Measurements from ENCODE around the gene TFDP1. TPM values are rescaled to one million over a fixed set of nuclear protein-coding genes. Genes with fewer than 3 reads are reported as not detected.

TFDP1 gene
- total RNA-seq, 1 donor from 2014 or later: 108 TPM

GRCh38 chr13:113625965-113626721, 41.6 kb downstream of the TFDP1 start:
- peaks cover 42% of the 10 kb centered on the region for H3K36me3 Mint-ChIP-seq (ENCODE audit: low read depth)
- H3K27me3 Mint-ChIP-seq (ENCODE audit: low read depth): peaks cover 4% of the 10 kb centered on the region
- H3K4me3 Mint-ChIP-seq: peak overlapping the region; percentile 87
- H3K27ac Mint-ChIP-seq (ENCODE audit: unreplicated experiment): no peak overlapping the region
- peaks cover 3% of the 10 kb centered on the region for H3K9me3 Mint-ChIP-seq
- H3K4me1 Mint-ChIP-seq: peaks cover 13% of the 10 kb centered on the region
- no peak for DNase-seq (ENCODE audit: low read depth, low spot score)
- TF ChIP-seq CTCF (conservative IDR thresholded peaks at IDR 0.05): no peak

GRCh38 chr13:113627136-113627535, 42.6 kb downstream of the TFDP1 start:
- DNase-seq (ENCODE audit: low read depth, low spot score): no peak
- TF ChIP-seq CTCF (conservative IDR thresholded peaks at IDR 0.05): no peak
- Mint-ChIP-seq H3K9me3 (peaks cover 3% of the 10 kb centered on the region), H3K36me3 (ENCODE audit: low read depth) (peaks cover 41% of the 10 kb centered on the region), H3K4me3 (peak overlapping the region; percentile 87), H3K27me3 (ENCODE audit: low read depth) (peaks cover 4% of the 10 kb centered on the region), H3K4me1 (peaks cover 13% of the 10 kb centered on the region), H3K27ac (ENCODE audit: unreplicated experiment) (no peak overlapping the region)

- H3K9me3 Mint-ChIP-seq: peaks cover 3% of the 10 kb centered on the region
- peaks cover 13% of the 10 kb centered on the region for H3K4me1 Mint-ChIP-seq
- TF ChIP-seq CTCF (conservative IDR thresholded peaks at IDR 0.05): no peak
- peaks cover 35% of the 10 kb centered on the region for H3K36me3 Mint-ChIP-seq (ENCODE audit: low read depth)
- DNase-seq (ENCODE audit: low read depth, low spot score): no peak
- H3K27ac Mint-ChIP-seq (ENCODE audit: unreplicated experiment): peak overlapping the region; percentile 57
- H3K4me3 Mint-ChIP-seq: no peak overlapping the region
- H3K27me3 Mint-ChIP-seq (ENCODE audit: low read depth): peaks cover 4% of the 10 kb centered on the region
These were observed 44.0 kb downstream of the TFDP1 start for GRCh38 chr13:113628291-113629270.

- Mint-ChIP-seq H3K27ac (ENCODE audit: unreplicated experiment) (no peak overlapping the region), H3K4me1 (peaks cover 13% of the 10 kb centered on the region), H3K36me3 (ENCODE audit: low read depth) (peaks cover 35% of the 10 kb centered on the region), H3K27me3 (ENCODE audit: low read depth) (peaks cover 4% of the 10 kb centered on the region), H3K9me3 (peaks cover 3% of the 10 kb centered on the region), H3K4me3 (no peak overlapping the region)
- DNase-seq (ENCODE audit: low read depth, low spot score): no peak
- no peak for TF ChIP-seq CTCF (conservative IDR thresholded peaks at IDR 0.05)
These were observed 45.3 kb downstream of the TFDP1 start for GRCh38 chr13:113629866-113630265.

GRCh38 chr13:113630296-113630695, 45.7 kb downstream of the TFDP1 start:
- H3K4me3 Mint-ChIP-seq: no peak overlapping the region
- peaks cover 4% of the 10 kb centered on the region for H3K27me3 Mint-ChIP-seq (ENCODE audit: low read depth)
- TF ChIP-seq CTCF (conservative IDR thresholded peaks at IDR 0.05): no peak
- H3K4me1 Mint-ChIP-seq: peaks cover 13% of the 10 kb centered on the region
- no peak for DNase-seq (ENCODE audit: low read depth, low spot score)
- H3K36me3 Mint-ChIP-seq (ENCODE audit: low read depth): peaks cover 35% of the 10 kb centered on the region
- no peak overlapping the region for H3K27ac Mint-ChIP-seq (ENCODE audit: unreplicated experiment)
- peaks cover 3% of the 10 kb centered on the region for H3K9me3 Mint-ChIP-seq

All from neural crest cell (in vitro differentiated cells).